Right forelimb (tissue), 1 donor: Measurements from ENCODE around the gene RBMS3.
"Not testable (repeated sequence)": the region's sequence is repeated elsewhere in the genome, so short reads cannot be mapped to it uniquely, and the experiment has no call there.

Experiments used
- DNase-seq: peaks from one replicate; pipeline ENCODE4 v3.0.0-alpha.2; 2018

RBMS3 gene

DNA sequence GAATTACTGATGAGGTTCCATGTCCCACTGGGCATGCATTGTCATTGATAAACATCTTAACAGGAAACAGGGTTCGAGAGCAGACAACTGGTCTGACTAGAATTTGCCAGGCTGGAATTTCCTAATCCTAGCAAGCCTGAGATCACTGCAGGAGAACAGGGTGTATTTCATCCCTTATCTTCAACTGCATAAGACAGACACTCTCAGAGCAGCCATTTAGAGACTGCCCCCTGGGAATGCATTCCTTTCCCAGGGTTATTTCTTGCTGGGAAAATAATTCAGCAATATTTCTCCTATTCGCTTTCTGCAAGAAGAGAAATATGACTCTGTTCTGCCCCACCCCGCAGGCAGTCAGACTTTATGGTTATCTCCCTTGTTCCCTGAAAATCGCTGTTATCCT is 113.1 kb downstream of the RBMS3 start:
- not testable (repeated sequence) for DNase-seq

- no peak for DNase-seq
Observed at GRCh38 chr3:29397406-29397805, 116.5 kb downstream of the RBMS3 start.

- DNase-seq: no peak
Observed at GRCh38 chr3:29398787-29399186, 117.9 kb downstream of the RBMS3 start.

- no peak for DNase-seq
Observed at GRCh38 chr3:29406291-29406832, 125.5 kb downstream of the RBMS3 start.

DNA sequence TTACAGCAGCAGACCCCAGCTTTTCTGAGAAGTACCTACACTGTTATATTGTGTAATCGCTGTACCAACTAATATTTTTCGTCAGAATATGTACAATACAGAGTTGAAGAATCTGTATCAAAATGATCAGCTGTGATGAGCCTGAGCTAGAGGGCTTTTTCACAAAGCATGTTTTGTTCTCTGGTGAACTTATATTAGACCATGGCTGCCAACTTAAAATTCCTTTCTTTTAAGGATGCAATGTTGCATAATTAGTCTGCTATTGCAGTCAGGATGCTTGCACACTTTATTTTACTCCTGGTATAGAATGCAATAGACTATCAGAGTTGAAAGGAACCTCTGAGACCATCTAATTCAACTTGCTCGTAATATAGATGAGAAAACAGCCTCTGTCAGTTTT is 127.8 kb downstream of the RBMS3 start:
- DNase-seq: no peak

DNA sequence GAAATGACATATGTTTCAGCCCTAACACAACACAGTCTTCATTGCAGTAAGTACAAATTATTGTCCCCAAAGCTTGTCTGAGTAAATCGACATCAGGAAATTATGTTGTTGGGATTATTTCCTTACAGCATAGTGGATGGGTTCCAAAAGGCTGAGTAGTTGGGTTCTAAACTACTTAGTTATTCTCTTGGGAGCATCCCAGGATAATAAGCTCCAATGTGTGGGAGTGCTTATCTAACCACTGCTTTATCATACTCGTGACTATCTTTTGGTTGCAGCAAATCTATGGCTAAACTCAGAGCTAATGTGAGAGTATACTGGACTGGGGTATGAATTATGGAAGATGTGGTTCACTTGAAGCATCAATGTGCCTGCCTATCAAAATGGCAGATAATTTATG is 128.5 kb downstream of the RBMS3 start:
- no peak for DNase-seq

DNA sequence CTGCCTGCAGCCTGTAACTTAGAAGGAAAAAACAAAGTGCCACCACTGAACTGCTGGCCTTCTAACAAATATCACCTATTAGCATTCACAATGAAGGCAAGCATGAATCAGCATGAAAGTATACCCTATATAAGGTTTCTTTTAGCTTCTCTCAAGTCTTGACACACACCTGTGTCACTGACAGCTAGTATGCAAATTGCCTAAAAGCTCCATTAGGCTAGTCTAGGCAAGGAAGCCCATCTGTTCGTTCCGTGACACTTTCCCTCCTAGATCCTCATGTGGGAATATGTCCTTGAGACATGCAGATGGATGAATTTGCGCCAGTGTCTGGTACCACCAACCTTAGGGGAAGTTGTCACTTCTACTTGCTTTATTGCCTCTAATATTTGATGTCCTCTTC is 129.3 kb downstream of the RBMS3 start:
- DNase-seq: no peak

GRCh38 chr3:29410660-29411405 is 130.0 kb downstream of the RBMS3 start:
- DNase-seq: no peak

DNA sequence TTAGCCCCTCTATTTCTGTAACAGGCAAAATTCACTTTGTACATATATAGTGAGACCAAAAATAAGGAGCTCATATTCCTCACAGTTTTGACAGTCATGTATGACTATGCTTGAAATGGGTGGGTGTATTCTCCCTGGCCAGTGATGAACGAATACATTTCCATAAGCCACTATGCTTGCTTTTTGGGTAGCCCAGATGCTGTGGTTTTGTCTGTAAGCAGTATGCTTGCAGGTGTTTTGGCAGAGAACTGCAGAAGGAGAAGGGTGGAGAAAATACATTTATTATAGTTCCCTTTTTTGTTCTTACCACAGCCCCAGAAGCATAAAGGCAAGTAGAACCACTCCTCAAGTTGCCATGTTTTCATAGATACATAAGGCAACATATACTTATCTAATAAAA is 131.2 kb downstream of the RBMS3 start:
- no peak for DNase-seq

- no peak for DNase-seq
Observed at GRCh38 chr3:29414468-29415224, 133.8 kb downstream of the RBMS3 start.

GRCh38 chr3:29415482-29416223 is 134.8 kb downstream of the RBMS3 start:
- DNase-seq: no peak

- no peak for DNase-seq
Observed at GRCh38 chr3:29416514-29416913, 135.6 kb downstream of the RBMS3 start.

DNA sequence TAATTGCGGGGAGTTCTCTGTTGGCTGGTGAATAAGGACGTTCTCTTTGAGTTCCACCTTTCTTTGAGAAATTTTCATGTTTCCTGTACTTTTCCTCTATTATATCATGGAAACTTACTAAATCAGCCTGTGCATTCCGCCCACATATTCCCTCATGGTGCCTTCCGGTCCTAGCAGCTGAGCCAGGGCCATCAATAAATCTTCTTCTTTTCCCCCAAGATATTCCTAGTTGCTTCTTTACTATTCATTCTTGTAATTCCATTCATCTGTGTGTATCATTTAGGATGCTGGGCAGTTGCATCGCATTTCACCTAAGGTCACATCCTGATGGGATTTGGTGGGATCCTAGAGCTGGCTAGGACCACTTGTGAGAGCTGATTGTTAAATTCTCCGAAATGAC is 139.2 kb downstream of the RBMS3 start:
- DNase-seq: no peak

DNA sequence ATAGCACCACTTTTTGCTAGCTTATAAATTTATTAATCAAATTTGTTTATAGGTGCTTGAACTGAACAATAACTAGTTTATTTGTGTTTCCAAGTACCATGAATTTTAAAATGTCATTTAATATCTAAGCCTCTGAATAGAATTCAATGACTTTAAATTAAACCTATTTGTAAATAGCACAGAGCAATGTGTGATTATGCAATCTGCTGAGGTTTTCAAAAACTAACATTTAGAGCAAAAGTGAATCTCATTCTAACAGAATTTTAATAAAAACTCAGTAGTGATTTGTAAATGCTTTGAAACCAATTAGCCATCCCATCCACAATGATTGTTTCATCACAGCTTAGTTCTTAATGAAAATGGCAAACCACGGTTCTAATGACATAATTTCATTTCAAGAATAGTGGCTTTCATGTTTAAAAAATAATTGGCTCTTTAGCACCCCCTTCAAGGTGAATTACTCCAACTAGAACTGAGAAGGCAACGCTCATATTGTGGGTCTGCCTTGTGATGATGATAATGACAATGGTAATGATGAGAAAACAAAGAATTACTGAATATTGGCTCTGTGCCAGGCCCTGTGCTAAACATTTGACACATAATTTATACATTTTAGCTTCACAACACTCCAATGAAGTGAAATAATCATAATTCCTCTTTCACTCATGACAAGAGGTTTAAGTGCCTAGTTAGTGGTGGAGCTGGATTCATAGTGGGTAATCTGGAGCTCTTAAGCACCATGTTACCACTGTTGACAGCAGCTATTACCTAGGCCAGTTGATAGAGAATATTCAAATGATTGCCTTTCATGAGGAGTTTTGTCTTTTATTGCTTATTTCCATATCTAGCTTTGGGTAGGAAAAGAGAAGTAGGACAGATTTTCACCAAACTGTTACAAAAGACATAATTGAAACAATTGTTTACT is 145.7 kb downstream of the RBMS3 start:
- no peak for DNase-seq

DNA sequence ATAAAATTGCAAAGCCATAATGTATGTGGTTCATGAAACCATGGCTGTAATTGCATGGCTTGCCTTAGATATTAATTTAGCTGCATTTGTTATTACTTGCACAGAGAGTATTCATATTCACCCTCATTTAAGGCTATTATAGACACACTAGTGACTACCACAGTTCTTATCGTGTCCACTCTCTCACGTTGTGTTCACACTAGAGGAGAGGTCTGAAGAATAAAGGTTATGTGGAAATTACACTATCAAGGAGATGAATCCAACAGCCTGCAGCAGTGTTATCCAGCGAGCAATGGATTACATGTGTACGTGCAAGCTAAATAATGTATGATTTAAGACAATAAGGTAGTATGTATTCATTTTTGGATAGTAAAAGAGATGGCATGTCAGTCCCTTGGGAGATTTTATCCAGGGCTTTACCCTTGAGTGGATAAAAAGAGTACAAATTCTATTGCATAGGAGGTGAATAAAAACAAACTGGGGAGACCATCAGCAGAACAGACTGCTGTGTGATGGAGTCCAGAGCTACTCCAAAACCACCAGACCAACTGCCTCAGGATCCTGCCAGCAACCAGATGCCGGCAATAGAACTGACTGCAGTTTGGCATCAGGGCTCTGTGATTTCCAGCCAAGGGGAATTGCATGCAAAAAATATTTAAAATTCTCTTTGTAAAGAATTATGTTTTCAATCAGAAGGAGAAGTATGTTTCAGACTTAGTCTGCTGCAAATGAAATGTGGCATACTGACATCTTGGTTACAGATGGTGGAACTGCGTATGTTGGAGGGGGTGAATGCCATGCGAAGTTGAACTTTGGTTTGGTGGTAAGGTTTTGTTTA is 146.6 kb downstream of the RBMS3 start:
- DNase-seq: peak; percentile 51

GRCh38 chr3:29429055-29429679 is 148.3 kb downstream of the RBMS3 start:
- no peak for DNase-seq

- DNase-seq: no peak
Observed at GRCh38 chr3:29430558-29430971, 149.7 kb downstream of the RBMS3 start.

GRCh38 chr3:29436612-29437323 is 155.9 kb downstream of the RBMS3 start:
- DNase-seq: no peak

GRCh38 chr3:29438580-29438979 is 157.7 kb downstream of the RBMS3 start:
- DNase-seq: no peak
